ACHN (cell line): ENCODE measurements around the gene MS4A6E.
"Not testable (repeated sequence)": the region's sequence is repeated elsewhere in the genome, so short reads cannot be mapped to it uniquely, and the experiment has no call there.

Experiments used
- DNase-seq: peaks from one replicate; pipeline ENCODE4 v3.0.0-alpha.2; 2015
- in situ Hi-C: cut with HindIII; loops from 2 replicates; pipeline ENCODE4 v1.10.0; 2017; ENCODE audit warnings: low sequenced_read_pairs, low pct_ligation_motif_present, low pct_unique_long_range_greater_than_20kb

The MS4A6E gene, protein sequence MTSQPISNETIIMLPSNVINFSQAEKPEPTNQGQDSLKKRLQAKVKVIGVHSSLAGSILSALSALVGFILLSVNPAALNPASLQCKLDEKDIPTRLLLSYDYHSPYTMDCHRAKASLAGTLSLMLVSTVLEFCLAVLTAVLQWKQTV

DNA sequence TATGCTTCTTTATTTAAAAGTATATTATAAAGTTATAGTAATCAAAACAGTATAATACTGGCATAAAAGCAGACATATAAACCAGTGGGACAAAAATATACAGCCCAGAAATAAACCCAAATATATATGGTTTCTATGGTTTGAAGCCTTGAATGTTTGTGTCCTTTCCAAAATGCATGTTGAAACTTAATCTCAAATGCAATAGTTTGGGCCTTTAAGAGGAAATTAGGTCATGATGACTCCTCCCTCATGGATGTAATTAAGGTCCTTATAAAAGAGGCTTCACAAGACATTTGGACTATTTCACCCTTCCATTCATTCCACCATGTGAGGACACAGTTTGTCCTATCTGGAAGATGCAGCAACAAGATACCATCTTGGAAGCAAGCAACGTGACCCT, at the start of gene MS4A6E:
Gene MS4A6E (plus strand): TSS at position 301 of the 400 bp plus-strand sequence. CDS start 7,641 bp downstream, outside the sequence.
- no peak for DNase-seq
- in situ Hi-C loops, result no loop called here

DNA sequence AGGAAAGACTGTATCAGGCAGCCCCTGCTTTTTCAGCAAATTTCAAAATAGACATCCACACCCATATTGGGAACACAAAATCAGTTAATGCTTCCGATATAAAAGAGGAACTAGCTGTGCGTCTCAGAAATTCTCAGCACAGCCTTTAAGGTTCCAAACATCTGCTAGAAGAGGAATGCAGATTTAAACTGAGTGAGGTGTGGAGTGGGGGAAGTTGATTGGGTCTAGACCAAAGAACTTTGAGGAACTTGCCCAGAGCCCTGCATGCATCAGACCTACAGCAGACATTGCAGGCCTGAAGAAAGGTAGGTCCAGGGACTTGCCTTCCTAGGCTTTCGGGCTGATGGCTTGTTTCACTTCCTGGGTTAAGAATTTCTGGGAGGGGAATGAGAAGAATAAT, 46.6 kb upstream of the MS4A6E start, which contains the start of gene MS4A4A:
Gene MS4A4A (plus strand): TSS at position 255 of the 400 bp plus-strand sequence. CDS start 10 bp downstream, at position 265.
- in situ Hi-C loops, result no loop called here

DNA sequence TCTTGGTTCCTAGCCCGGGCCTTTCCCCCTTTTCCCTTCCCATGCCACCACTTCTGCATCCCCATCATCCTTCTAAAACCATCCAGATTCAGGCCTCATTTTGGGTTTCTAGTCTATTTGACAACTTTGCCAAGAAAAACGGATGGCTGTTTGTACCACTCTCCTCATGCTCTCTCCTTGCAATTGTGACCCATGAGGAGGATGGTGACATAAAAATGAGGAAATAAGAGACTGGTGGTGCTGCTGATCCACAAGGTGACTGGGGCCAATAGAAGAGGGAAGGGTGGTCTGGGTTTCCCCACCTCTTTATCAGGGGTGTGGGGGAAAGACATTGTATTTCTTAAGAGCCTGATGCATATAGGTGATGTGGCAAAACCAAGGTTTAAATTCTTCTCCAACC, 45.6 kb upstream of the MS4A6E start:
- DNase-seq, result no peak
- in situ Hi-C loops, result no loop called here

More for the DNA sequence above, 46.6 kb upstream of the MS4A6E start, which contains the start of gene MS4A4A:
- no peak for DNase-seq

DNA sequence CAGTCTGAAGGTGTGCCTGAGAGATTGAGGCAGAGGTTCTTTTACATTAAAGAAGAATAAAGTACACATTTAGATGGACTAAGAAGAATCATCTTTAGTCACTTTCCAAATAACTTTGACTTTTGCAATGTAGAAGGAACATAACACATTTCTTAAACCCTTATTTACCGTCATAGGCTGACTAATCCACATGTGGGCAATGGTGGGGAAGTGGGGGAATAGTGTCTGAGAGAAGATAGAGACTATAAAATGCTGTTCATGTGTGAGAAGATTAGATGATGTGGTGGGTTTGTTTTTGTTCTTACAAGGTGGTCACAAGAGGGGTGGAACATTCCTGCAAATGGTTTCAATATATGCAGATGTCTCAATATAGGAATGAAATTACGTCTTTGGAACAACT, 44.8 kb upstream of the MS4A6E start:
- no peak for DNase-seq

DNA sequence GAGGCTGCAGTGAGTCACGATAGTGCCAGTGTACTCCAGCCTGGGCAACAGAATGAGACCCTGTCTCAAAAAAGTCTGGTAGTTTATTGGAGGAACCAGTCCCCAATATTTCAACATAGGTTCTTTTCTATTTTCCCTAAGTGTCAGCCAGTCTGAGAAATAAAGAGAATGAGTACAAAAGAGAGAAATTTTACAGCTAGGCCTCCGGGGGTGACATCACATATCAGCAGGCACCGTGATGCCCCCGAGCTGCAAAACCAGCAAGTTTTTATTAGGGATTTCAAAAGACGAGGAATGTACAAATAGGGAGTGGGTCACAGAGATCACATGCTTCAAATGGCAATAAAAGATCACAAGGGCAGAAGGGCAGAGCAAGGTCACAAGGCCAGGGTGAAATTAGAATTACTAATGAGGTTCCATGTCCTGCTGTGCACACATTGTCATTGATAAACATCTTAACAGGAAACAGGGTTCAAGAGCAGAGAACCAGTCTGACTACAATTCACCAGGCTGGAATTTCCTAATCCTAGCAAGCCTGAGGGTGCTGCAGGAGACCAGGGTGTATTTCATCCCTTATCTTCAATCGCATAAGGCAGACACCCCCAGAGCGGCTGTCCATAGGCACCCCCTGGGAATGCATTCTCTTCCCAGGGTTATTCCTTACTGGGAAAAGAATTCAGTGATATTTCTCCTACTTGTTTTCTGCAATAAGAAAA, 41.5 kb upstream of the MS4A6E start:
- DNase-seq, in situ Hi-C loops: not testable (repeated sequence)

More for the DNA sequence above, 44.8 kb upstream of the MS4A6E start:
- in situ Hi-C loops, result no loop called here

DNA sequence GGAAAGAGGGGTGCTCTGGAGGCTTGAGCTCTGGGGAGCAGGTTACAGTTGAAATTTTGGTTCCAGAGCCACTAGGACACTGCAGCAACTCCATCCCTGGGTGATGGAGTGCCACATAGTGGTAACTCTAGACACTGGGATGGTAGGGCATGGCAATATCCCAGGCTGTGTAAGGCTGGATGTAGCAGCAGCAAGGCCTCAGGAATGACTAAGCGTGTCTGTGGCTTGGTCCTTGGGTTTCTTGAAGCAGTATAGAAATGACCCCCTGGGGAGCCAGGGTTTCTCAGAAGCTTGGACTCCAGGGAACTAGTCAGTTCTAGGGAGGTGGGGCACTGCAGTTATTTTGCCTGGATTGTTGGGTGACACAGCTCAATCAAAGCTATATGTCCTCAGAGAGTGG, 38.5 kb upstream of the MS4A6E start:
- in situ Hi-C loops, result no loop called here

DNA sequence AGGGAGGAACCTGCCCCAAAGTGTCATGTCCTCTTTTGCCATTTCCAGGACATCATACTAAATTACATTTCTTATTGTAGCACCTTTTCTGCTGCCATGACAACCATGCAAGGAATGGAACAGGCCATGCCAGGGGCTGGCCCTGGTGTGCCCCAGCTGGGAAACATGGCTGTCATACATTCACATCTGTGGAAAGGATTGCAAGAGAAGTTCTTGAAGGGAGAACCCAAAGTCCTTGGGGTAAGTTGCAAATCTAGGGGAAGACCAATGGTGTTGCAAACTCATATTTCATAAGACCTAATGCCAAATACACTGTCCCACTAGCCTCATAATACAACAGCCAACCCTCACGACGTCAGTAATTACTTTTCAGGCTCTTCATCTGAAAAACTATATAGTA, 34.9 kb upstream of the MS4A6E start:
- no peak for DNase-seq
- in situ Hi-C loops, result no loop called here

More for the DNA sequence above, 38.5 kb upstream of the MS4A6E start:
- no peak for DNase-seq

DNA sequence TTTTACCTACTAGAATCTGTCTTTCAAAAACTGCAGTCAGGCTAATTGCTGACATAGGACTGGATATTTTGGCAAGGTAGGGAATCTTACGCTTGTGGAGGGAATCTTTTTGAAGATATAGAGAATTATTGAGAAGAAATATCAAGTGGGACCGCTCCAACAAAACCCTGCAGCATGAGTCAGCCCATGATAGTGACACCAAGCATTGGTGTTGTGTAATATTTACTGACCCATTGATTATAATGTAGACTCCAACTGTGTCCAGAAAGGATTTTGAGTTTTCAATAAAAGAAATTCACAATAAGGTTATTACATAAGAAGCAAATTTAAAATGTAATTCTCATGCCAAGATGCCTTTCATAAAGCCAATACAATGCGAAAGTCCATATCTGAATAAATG, 25.9 kb upstream of the MS4A6E start:
- no peak for DNase-seq
- in situ Hi-C loops, result no loop called here

DNA sequence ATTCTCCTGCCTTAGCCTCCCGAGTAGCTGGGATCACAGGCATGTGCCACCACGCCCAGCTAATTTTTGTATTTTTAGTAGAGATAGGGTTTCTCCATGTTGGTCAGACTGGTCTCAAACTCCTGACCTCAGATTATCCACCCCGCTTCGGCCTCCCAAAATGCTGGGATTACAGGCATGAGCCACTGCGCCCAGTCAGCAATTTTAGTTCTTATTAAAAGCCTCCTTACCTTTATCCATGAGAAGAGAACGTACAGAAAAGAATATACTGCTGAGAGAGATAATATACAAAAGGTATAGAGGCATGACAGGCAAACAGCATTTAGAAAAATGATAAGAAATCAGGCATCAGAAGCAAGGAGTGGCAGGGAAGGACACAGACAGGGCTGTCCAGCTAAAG, 25.2 kb upstream of the MS4A6E start:
- in situ Hi-C loops, DNase-seq: not testable (repeated sequence)

DNA sequence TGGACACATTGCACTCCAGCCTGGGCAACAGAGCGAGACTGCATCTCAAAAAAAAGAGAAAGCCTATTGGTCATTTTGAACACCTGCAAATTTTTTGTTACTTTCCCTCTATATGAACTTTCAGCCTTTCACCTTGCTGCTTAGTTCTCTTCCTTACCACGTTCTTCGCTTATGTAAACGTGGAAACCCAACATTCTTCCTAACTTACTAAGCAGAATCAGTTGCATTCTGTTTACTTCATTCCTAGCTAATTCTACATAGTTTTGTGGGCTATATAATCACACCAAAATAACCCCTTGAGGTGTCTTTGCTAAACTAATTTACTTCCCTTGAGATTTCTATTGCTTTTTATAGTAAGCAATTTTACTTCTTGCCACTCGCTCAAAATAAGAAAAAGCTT, 23.4 kb upstream of the MS4A6E start:
- no peak for DNase-seq

DNA sequence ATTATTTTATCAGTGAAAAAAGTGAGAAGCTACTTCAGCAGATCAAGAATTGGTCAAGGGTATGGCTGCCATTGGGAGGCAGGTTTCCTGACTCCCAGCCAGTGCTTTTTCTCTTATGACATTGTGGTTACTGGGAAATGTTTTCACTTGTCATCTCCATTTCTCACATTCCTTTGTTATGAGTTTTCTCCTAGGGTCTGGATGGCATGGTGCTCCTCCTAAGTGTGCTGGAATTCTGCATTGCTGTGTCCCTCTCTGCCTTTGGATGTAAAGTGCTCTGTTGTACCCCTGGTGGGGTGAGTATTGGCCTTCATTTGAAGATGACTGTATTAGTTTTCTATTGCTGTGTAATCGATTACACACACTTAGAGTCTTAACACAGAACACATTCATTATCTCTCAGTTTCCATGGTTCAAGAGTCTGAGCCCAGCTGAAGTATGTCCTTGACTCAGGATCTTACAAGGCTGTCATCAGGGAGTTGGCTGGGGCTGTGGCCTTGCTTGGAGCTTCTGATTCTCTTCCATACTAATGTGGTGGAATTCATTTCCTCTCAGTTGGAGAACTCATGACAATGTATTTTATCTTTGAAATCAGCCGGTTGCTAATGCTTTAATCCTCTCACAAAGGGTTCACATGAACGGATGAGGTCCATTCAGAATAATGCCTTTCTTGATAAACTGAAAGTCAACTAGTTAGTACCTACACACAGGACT, 21.0 kb upstream of the MS4A6E start:
- in situ Hi-C loops, result no loop called here
- DNase-seq, result peak; percentile 76

More for the DNA sequence above, 23.4 kb upstream of the MS4A6E start:
- in situ Hi-C loops, result no loop called here

DNA sequence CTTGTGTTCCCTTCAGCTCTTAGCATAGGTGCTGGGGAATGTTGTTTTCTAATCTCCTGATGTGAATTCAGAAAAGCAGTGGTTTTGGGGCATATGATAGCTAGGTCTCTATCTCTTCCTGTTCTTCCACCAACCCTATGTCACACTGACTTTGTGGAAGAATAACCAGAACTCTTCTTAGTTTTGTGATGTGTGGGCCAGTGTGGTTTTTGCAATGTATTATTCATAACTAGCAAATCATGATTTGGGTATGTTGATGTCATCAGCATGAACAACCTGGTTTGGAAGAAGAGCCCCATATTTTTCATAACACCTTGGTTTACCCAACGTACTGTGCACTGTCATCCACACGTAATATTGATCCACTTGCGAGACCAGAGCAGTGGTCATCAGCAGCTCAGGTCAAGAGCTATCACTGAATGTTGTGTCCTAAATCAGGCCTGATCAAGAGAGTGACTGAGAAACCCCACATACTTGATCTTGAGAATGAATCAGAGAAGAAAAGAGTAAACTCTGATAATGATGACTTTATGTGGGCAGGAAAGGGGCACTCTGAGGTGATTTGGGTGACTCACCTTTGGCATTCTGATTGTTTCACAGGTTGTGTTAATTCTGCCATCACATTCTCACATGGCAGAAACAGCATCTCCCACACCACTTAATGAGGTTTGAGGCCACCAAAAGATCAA, 19.4 kb upstream of the MS4A6E start:
- DNase-seq, result no peak
- in situ Hi-C loops, result no loop called here

DNA sequence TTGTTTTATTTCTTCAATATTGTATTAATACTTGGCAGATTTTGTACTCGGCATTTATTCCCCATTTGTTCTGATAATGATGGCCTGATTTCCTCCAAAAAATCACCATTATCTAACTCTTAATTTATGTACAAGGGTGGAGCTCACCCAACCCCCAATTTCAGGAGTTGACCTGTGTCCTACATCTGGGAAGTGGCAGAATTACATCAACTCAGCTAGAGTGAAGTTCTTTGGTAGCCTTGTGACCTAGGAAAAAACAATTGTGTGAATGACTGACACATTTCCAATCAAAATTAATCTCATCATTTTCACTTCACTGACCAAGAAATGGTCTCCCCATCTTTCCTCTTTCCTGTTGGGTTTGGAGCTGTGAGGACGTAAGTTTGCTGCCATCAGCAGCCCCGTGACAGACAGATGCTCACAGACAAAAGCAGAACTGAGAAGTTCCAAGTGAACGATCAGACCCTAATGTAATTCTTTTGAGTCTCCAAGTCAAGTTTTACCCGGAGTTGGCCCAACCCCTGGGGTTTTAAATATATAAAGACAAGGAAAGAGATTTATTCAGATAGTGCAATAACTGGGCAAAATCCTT, 16.6 kb upstream of the MS4A6E start:
- in situ Hi-C loops, result no loop called here
- DNase-seq, result no peak

DNA sequence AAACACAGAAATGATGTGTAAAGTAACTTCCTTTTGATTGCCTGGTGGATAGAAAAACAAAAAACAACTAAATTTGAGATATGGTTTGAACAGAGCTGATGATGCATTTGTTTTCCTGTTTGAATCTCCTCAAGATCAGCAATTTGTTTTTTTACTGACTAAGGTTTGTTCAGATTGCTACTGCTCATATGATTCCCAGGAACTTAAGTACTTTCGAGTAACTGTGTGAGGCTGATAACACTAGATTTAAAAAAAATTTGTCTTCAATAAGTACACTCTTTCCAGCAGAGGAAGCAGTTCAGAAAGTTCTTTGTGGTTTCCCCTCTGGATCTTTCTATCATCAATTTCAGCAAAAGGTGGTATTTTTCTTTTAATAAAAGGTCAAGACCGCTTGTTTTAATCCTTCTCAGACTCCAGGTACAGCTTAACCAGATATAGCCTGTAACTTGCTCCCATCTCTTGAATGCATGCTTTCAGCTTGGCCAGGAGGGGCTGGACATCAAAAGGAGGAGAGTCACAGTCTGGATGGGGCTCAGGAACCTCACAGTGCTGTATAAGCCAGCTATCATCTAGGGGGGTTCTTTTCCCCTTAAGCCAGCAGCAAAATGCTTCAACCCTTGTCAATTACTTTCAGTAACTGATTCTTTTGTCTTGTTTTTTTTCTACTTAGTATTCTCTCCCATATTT, 12.3 kb upstream of the MS4A6E start:
- DNase-seq, result no peak
- in situ Hi-C loops, result no loop called here

DNA sequence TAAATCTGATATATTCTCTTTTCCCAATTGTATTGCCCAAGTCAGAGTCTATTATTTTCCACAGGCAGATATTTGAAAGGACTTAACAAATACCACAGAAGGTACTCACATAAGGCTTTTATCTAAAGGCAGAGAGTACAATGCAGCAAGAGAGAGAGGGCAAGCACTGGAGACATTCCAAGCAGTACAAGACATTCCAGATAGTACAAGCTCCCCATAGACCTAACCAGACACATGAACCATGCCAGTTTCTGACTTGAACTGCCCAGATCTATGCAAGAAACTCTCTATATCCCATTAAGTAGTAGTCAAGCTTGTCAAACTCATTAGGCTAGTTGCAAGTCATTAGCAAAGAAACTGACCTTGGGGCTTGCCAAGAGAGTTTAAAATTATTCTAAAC, 11.2 kb upstream of the MS4A6E start:
- DNase-seq, result no peak
- in situ Hi-C loops, result no loop called here

DNA sequence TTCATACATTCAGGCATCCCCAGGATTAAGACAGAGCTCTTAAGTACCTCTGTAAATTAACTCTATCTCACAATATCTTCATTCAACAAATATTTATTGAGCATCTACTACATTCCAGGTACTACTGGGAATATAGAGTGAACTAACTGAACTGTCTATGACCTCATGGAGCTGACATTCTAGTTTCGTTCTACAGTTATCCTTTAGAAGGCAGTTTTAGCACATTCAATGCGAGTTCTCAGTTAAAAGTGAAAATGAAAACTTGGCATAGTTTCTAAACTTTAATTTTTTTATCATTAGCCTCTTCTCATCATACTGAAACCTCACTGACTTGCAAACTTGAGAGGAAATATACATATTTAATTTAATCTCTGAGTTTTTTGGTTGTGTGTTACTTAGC, 10.7 kb upstream of the MS4A6E start:
- in situ Hi-C loops, result no loop called here
- no peak for DNase-seq

DNA sequence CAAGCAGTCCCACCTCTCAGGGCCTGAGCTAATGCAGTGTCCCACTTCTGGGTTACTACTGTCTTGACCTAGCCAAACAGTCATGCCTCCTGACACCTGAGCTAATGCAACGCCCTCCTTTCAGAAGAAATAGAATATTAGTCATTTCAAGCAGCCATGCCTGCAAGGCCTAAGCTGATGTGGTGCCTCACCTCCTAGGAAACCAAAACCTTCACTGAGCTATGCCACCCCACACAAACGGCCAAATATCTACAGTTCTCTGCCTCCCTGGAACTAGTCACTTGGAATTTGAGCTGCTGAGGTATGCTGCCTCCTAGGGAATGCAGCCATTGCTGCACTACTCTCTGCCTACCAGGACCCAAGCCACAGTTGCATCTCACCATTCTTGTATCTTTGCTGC, 8.3 kb upstream of the MS4A6E start:
- DNase-seq, result no peak
- in situ Hi-C loops, result no loop called here

DNA sequence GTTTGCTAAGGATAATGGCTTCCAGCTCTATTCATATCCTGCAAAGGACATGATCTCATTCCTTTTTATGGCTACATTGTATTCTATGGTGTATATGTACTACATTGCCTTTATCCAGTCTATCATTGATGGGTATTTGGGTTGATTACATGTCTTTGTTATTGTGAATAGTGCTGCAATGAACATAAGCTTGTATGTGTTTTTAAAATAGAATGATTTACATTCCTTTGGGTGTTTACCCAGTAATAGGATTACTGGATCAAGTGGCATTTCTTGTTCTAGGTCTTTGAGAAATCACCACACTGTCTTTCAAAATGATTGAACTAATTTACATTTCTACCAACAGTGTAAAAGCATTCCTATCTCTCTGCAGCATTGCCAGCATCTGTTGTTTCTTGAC, 6.0 kb upstream of the MS4A6E start:
- in situ Hi-C loops, result no loop called here
- no peak for DNase-seq
